T47D (cell line): ENCODE results near the gene AP3B2.
"Not testable (repeated sequence)": the region's sequence is repeated elsewhere in the genome, so short reads cannot be mapped to it uniquely, and the experiment has no call there.

Experiments
- DNase-seq, 2 experiments: peaks; one replicate each; pipeline versions ENCODE4 v3.0.0 to v3.0.0-alpha.2; 2011 to 2012; ENCODE audit warnings: low read depth in 1 of 2, low spot score in 1 of 2
- JUND ChIP-seq: IDR thresholded peaks from 2 replicates; pipeline ENCODE4 v1.6.1; 2012; ENCODE audit warnings: low read depth
- in situ Hi-C: cut with HindIII; loops from 2 replicates; pipeline ENCODE4 v1.10.0; 2016; ENCODE audit warnings: low sequenced_read_pairs, low pct_unique_long_range_greater_than_20kb

The AP3B2 gene

DNA sequence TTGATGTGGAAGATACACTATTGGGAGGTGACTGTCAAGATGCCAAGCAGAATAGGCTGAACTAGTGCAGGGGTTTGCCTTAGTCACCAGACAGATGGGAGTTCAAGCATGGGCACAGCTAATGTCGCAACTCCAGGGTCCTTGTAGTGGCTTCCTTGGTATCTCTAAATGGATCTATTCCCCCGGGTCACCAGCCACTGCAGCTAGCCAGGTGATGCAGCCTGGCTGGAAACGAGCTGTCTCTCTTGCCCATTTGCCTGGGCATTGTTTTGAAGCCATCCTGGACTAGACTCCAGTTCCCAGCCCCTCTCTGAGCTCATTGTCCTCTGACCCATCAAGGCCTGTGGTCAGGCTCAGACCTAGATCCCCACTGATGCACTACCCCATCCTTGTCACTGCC lies 54.1 kb downstream of the AP3B2 start:
- no peak for DNase-seq
- in situ Hi-C loops = no loop called here
- TF ChIP-seq JUND = no peak

DNA sequence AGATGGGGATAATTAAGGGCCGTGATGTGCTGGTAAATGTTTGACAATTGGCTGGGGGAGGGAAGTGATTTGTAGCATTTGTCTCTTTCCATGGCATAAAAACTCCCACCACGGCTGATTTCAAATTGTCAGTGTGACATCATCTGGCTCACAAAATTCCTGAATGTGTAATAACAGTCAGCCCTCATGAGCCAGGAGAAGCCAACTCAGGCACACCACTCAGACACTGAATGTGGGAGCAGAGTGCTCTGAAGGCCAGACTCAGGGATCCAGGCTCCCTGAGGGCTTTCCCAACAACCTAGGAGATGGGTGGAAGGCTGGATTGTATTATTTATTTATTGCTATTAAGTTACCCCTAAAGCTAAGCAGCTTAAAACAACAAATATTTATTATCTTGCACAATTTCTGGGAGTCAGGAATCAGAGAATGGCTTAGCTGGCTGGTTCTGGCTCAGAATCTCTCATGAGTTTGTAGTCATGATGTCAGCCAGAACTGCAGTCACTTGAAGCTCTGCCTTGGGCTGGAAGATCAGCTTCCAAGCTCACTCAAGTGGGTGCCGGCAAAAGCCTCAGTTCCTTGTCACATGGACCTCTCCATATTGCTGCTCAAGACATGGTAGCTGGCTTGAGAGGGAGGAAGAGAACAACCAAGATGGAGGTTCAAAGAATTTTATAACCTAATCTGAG lies 56.0 kb downstream of the AP3B2 start:
- no peak for DNase-seq
- no peak for TF ChIP-seq JUND
- in situ Hi-C loops = no loop called here

DNA sequence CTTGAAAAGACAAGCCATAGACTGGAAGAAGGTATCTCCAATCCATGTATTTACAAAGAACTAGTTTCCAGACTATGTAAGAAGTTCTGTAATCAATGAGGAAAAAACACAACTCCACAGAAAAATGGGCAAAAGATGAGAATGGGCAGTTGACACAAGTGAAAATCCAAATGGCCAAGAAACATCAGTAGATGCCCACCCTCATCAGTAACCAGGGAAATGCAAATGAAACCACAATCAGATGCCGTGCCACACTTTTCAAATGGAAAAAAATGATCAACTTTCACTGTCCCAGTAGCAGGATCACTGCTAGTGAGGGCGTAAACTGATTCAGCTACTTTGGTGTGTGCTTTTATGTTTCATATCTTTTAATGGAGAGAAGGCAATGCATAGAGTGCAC lies 58.0 kb downstream of the AP3B2 start:
- no peak for DNase-seq
- in situ Hi-C loops = no loop called here
- no peak for TF ChIP-seq JUND

DNA sequence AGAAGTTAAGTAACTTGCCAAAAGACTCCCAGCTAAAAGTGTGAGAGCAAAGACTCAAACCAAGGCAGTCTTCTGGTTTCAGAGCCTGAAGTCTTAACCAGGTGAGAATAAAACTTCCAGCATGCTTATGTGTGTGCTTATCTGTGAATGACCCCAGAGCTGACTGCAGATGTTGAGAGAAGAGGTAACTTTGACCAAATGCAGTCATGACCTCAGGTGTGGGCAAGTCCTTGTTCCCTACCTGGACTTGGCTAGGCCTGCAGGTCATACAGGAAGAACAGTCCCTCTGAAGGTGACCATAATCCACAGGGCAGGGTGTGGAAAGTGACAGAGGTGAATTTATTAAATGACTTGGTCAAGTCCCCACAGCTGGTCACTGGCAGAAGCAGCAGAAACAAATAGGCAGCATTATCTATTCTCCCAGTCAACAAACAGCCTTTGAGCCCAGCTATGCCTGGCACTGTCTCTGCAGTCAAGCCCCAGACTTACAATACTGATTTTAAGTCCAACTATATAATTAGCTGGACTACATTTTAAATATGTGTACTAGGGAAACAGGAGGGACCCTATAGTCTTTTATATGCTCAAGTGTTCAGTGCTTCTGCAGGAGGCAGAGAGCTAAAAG lies 59.5 kb downstream of the AP3B2 start:
- in situ Hi-C loops = no loop called here
- no peak for DNase-seq

DNA sequence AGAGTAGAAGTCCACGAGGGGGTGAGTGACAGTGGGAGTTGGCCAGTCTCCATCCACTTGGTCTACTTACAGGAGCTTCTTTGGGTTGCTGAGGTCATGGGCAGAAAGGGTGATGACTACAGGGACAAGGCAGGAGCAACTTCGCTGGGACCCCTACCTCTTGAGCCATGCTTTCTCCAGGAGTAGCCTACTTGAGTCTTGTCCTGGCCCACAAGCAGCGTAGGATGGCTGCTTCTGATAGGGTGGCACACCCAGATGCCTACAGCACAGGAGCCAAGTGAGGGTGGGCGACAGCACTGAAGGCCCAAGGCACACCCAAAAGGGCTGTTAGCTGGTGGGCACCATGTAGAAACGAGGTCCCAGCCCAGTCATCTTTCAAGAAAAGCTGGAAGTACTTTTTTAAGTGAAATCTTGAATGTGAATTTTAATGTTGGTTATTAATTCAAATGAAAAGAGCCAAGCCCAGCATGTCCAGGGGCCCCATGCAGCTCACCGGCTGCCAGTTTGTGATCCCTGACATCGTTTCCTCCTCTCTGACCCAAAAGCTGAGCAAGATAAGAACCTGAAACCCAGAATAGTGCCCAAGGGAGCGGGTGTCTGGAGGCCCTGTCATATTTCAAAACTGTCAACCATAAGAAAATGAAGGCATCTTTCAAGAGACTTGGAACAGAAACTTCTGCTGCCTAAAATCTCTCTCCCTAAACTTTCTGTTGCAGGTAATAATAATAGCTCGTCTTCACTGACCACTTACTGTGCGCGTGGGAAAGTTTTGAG lies 60.3 kb downstream of the AP3B2 start:
- in situ Hi-C loops = no loop called here
- TF ChIP-seq JUND = no peak
- no peak for DNase-seq

More for the DNA sequence above, 59.5 kb downstream of the AP3B2 start:
- TF ChIP-seq JUND = no peak

DNA sequence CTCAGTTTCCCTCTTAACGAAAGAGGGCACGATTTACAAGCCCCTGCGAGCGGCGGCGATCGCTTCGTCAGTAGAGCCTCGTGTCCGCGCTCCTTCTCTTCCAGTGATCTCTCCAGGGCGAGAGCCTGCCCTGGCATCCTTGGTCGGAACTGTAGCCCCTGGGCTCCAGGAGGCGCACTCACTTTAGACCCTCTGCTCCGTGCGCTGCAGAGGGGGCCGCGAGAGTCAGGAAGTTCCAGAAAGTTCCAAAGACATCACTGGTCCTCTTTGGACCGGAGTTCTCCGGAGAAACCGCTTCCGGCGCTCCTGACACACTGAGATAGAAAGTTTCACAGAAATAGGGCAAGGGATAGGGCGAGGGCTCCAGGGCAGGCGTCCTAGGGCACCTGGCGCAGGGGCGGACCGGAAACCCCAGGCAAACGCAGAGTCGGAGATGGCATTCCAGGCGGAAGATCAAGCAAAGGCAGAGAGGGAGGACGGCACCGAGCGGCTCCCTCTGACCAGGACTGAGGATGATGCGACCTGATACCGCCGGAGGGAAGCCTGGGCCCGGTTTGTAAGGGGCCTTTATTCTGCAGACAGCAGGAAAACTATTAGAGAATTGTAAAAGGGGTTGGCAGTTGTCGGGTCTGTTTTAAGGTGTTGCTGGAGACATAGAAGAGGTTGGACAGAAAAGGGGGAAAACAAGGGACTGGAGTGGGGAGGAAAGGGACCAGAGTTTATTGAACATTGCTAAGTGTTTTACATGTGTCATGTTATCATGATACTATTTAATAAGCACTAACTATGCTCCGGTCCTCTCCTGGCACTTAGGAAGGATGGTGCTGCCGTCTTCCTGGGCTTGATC lies 61.2 kb downstream of the AP3B2 start:
- no peak for DNase-seq
- in situ Hi-C loops = no loop called here
- no peak for TF ChIP-seq JUND

DNA sequence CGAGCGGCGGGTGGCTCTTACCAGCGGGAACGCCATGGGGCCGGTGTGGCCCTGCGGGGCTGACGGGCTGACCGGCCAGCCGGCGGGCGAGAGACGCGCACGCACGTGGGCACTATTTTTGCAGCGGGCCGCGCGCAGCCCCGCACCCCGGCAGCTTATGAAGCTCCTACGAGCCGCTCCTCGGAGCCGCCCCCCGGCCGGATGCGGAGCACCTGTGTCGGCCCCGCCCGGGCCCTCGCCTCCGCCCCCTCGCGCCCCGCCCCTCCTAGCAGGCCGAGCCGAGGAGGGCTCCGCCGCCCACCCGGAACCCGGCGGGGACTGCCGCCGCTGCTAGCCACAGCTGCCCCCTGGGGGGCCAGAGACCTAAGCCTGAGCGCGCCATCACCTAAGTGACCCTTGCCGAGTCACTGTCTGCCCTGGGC lies 61.8 kb downstream of the AP3B2 start:
- no peak for DNase-seq
- TF ChIP-seq JUND = no peak
- in situ Hi-C loops = no loop called here

DNA sequence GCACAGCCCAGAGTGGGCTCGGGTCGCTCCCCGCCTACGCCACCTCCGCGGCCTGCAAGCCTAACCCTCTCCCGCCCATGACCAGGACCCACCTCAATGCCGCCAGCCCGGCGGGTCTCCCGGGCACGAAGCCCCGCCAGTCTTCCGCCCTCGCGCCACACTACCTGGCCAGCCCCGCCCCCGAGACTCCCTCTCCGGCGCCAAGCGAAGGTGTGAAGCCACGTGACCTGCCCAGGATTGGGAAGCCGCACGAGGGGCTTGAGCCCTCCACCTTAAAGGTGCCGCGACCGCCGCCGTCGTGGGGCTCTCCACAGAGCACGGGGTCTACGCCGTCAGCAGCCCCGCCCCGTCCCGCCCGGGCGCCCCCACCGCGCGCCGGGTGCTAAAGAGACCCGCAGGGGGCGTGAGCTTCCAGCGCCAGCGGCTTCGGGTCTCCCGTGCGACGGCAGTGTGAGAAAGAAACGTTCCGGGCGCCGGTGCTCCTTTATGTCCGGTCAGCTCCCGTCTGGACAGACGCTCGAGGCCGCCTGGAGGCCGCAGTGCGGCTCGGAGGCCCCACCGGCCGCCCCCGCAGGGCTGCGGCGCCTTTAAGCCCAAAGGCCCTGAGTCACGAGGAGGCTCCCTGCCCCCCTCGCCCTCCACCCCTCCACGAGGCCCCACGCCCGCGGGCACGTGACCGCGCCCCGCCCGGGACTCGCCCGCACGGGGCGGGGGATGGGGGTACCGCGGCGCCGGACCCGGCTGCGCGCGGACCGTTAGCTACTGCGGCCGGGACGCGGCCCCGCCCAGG lies 62.4 kb downstream of the AP3B2 start, which contains the start of gene CPEB1:
TSS of gene CPEB1 (minus strand) at position 319 of the 790 bp plus-strand sequence. CDS start 18,904 bp downstream, outside the sequence.
- DNase-seq = peak in 1 of 2 experiments; percentile 2
- TF ChIP-seq JUND = no peak
- in situ Hi-C loops = no loop called here

DNA sequence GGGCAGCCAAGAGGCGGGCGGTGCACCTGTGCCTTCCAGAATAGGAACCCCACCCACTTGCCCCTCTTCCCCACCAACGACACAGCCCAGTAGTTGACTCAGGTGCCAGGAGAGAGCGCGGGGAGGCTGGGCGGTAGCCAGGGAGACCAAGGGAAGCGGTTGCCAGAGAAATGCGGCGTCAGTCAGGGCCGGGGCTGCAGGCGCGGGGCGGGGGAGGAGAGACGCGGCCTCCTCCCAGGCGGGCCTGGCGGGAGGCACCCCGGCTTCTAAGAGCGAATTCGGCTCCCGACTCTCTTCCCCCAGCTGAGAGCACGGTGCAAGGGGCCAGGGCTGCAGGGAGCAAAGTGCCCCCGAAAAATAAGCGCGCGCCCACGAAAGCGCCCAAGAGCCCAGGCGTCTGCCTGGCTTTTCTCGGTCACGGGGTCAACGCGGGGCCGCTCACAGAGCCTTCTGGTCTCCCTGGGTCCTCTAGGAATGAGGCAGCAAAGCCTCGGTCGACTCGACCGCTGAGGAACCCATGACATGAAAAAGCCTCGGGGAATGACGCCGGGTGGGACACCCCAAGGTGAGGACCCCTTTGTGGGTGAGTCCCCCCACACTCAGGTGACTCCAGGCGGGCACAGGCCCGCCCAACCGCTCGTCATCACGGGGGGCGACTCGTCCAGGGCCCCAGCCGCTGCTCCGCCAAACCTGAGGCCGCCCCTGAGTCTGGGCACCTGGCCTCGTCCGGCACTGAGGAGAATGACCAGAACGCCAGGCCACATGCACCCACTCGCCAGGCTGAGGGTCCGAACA lies 63.2 kb downstream of the AP3B2 start:
- DNase-seq = no peak
- no peak for TF ChIP-seq JUND
- in situ Hi-C loops = no loop called here

DNA sequence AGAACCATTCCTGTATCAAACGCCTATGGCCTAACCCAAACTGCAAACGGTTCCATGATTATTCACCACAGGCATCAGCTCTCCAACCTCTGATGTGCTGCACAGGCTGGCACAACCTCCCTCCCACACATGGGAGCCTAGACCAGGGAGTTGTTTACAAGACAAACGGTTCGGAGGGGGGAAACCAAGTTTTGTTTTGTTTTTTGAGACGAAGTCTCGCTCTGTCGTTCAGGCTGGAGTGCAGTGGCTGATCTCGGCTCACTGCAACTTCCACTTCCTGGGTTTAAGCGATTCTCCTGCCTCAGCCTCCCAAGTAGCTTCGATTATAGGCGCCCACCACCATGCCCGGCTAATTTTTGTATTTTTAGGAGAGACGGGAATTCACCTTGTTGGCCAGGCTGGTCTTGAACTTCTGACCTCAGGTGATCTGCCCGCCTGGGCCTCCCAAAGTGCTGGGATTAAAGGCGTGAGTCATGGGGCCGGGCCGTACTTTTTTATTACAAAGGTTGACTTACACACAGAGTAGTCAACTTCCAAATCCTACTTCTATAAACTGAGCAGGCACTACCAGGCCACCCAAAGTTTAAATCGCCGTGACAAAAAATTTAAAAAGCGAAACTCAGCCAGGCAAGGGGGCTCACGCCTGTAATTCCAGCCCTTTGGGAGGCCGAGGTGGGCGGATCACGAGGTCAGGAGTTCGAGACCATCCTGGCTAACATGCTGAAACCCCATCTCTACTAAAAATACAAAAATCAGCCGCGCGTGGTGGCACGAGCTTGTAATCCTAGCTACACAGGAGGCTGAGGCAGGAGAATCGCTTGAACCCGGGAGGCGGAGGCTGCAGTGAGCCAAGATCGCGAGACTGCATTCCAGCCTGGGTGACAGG lies 64.5 kb downstream of the AP3B2 start:
- DNase-seq, in situ Hi-C loops: not testable (repeated sequence)

DNA sequence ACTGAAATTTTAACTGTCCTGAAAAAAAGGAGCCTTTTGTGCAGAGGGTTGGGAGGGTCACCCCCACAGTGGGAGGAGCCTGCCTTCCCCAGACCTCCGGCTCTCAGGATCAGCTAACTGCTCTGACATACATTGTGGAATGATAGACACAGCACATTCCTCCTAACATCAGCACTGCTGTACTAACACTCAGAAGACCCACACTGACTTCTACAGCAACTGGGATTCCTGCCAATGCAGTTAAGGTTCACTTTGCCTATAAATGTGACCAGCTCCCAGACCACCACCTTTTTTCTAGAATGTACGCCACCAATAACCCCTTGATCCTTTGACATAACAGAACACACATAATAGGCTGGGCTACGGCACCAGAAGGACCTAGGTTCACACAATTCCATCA lies 65.7 kb downstream of the AP3B2 start:
- TF ChIP-seq JUND = no peak
- DNase-seq = no peak
- in situ Hi-C loops = no loop called here
